ENCODE measurements around the gene DMPK.

GRCh38 chr19:45791744-45792469 lies 9.6 kb upstream of the DMPK start:
- TF ChIP-seq CTCF (IDR thresholded peaks at IDR 0.05; ENCODE audit: poor library complexity, severe bottlenecking): no peak
- no peak for TF ChIP-seq REST (IDR thresholded peaks at IDR 0.05; ENCODE audit: borderline replicate concordance)
- TF ChIP-seq EZH2 (IDR thresholded peaks at IDR 0.05; ENCODE audit: borderline replicate concordance, insufficient read depth, low read length, poor library complexity, severe bottlenecking): no peak
- no peak for TF ChIP-seq EP300 (conservative IDR thresholded peaks at IDR 0.05; ENCODE audit: poor library complexity, severe bottlenecking)
- no peak for TF ChIP-seq TAF1 (IDR thresholded peaks at IDR 0.05; ENCODE audit: low read depth)
- TF ChIP-seq POLR2AphosphoS5 (IDR thresholded peaks at IDR 0.05): no peak
- TF ChIP-seq SMC3 (conservative IDR thresholded peaks at IDR 0.05; ENCODE audit: poor library complexity): no peak
- TF ChIP-seq RAD21 (conservative IDR thresholded peaks at IDR 0.05): no peak
- no peak for TF ChIP-seq MXI1 (conservative IDR thresholded peaks at IDR 0.05; ENCODE audit: poor library complexity, severe bottlenecking)

Measured in neural cell (in vitro differentiated cells).